ENCODE measurements around the gene C3orf22.
"Not testable (repeated sequence)": the region's sequence is repeated elsewhere in the genome, so short reads cannot be mapped to it uniquely, and the experiment has no call there.

The C3orf22 gene

GRCh38 chr3:126537730-126538281 is 20.9 kb downstream of the C3orf22 start:
- no peak for DNase-seq (ENCODE audit: low read depth)
- no peak for TF ChIP-seq CTCF (IDR thresholded peaks at IDR 0.05; ENCODE audit: control insufficient read depth, extremely low read depth, insufficient read depth)
- H3K4me3 ChIP-seq (ENCODE audit: low read depth, low read length): no peak overlapping the region

- TF ChIP-seq CTCF (IDR thresholded peaks at IDR 0.05; ENCODE audit: control insufficient read depth, extremely low read depth, insufficient read depth): no peak
- no peak for DNase-seq (ENCODE audit: low read depth)
- H3K4me3 ChIP-seq (ENCODE audit: low read depth, low read length): no peak overlapping the region
These were observed 21.5 kb downstream of the C3orf22 start for GRCh38 chr3:126537116-126537729.

GRCh38 chr3:126536126-126536525 is 22.6 kb downstream of the C3orf22 start:
- DNase-seq (ENCODE audit: low read depth): no peak
- no peak for TF ChIP-seq CTCF (IDR thresholded peaks at IDR 0.05; ENCODE audit: control insufficient read depth, extremely low read depth, insufficient read depth)

GRCh38 chr3:126535636-126536035 is 23.1 kb downstream of the C3orf22 start:
- no peak for TF ChIP-seq CTCF (IDR thresholded peaks at IDR 0.05; ENCODE audit: control insufficient read depth, extremely low read depth, insufficient read depth)
- DNase-seq (ENCODE audit: low read depth): no peak
- H3K4me3 ChIP-seq (ENCODE audit: low read depth, low read length): no peak overlapping the region

More at GRCh38 chr3:126536126-126536525, 22.6 kb downstream of the C3orf22 start:
- no peak overlapping the region for H3K4me3 ChIP-seq (ENCODE audit: low read depth, low read length)

GRCh38 chr3:126534716-126535115 is 24.0 kb downstream of the C3orf22 start:
- not testable (repeated sequence) for DNase-seq (ENCODE audit: low read depth); H3K4me3 ChIP-seq (ENCODE audit: low read depth, low read length)

- no peak overlapping the region for H3K4me3 ChIP-seq (ENCODE audit: low read depth, low read length)
- no peak for DNase-seq (ENCODE audit: low read depth)
- no peak for TF ChIP-seq CTCF (IDR thresholded peaks at IDR 0.05; ENCODE audit: control insufficient read depth, extremely low read depth, insufficient read depth)
These were observed 25.2 kb downstream of the C3orf22 start for GRCh38 chr3:126533506-126533905.

GRCh38 chr3:126531051-126531330 is 27.7 kb downstream of the C3orf22 start:
- TF ChIP-seq CTCF (IDR thresholded peaks at IDR 0.05; ENCODE audit: control insufficient read depth, extremely low read depth, insufficient read depth): no peak
- no peak for DNase-seq (ENCODE audit: low read depth)
- H3K4me3 ChIP-seq (ENCODE audit: low read depth, low read length): no peak overlapping the region
